ENCODE measurements around the gene LY6G6D. TPM values are rescaled to one million over a fixed set of nuclear protein-coding genes. Genes with fewer than 3 reads are reported as not detected.

LY6G6D gene
- total RNA-seq, 3 donors from 2014 or later = 0.90 to 6.1 TPM; not detected in 1

DNA sequence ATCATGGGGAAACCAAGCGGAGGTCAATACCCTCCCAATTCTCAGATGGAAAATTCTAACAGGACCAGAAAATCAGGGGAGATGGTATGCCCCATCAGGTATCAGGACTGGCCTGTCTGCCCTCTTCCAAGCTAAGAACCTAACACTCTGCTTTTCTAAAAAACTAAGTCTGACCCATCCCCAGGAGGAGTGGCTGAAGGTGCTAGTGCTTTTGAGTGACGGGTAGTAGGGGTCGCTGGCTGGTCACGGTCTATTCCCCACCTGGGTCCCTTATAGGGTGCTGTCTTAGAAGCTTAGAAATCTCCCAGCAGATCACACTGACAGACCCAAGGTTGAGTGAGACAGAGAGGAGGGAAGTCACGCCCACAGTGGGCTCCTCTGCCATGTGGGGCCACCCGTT, 21.6 kb upstream of the LY6G6D start:
- Histone ChIP-seq H3K9me3 (no peaks in the 10 kb centered on the region), H3K36me3 (ENCODE audit: low read depth) (peaks cover 5% of the 10 kb centered on the region), H3K4me3 (no peak overlapping the region), H3K4me1 (ENCODE audit: low read depth) (no peaks in the 10 kb centered on the region)
- no peak for DNase-seq
- TF ChIP-seq, protein P1, sequence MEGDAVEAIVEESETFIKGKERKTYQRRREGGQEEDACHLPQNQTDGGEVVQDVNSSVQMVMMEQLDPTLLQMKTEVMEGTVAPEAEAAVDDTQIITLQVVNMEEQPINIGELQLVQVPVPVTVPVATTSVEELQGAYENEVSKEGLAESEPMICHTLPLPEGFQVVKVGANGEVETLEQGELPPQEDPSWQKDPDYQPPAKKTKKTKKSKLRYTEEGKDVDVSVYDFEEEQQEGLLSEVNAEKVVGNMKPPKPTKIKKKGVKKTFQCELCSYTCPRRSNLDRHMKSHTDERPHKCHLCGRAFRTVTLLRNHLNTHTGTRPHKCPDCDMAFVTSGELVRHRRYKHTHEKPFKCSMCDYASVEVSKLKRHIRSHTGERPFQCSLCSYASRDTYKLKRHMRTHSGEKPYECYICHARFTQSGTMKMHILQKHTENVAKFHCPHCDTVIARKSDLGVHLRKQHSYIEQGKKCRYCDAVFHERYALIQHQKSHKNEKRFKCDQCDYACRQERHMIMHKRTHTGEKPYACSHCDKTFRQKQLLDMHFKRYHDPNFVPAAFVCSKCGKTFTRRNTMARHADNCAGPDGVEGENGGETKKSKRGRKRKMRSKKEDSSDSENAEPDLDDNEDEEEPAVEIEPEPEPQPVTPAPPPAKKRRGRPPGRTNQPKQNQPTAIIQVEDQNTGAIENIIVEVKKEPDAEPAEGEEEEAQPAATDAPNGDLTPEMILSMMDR (IDR thresholded peaks at IDR 0.05) = no peak
- intact Hi-C loops (cut with DNase I, micrococcal nuclease) = no loop called here
- no peak for ATAC-seq

GRCh38 chr6:31697555-31697954, 17.6 kb upstream of the LY6G6D start:
- Histone ChIP-seq H3K9me3 (no peaks in the 10 kb centered on the region), H3K4me3 (no peak overlapping the region), H3K4me1 (ENCODE audit: low read depth) (peaks cover 16% of the 10 kb centered on the region), H3K36me3 (ENCODE audit: low read depth) (no peaks in the 10 kb centered on the region)
- intact Hi-C loops (cut with DNase I, micrococcal nuclease) = no loop called here
- ATAC-seq (no peak), DNase-seq (no peak)
- TF ChIP-seq, protein P1 (IDR thresholded peaks at IDR 0.05) = no peak

DNA sequence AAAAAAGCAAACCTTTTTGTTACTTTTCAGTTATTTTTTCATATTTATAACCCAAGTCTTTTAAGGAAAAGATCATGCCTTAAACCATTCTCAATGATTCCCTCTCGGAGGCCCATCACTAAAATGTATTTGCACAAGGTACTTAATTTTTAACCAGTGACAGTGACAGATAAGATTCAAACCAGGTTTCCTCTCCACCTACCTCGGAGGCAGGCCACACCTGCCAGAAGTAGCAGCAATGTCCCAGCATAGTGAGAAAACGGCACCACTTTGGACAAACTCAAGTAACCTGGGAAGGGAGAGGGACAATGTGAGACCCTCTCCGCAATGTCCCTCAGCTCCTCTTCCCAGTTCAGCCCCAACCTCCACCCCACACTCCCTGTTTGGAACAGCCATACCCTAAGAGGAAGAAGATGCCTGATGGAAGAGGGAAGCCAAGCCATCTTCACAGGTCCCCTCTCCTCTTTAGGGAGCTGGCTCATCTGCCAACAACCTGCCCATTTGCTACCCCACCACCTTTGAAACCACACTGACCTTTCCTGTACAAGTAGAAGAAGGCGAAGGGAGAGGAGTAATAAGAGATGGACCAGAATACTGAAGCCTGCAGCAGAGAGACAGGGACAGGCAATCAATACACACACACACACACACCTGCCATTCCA, 14.3 kb upstream of the LY6G6D start:
- peaks cover 20% of the 10 kb centered on the region for H3K4me1 ChIP-seq (ENCODE audit: low read depth)
- H3K4me3 ChIP-seq = no peak overlapping the region
- TF ChIP-seq, protein P1 (IDR thresholded peaks at IDR 0.05) = no peak
- no peak for ATAC-seq
- no peaks in the 10 kb centered on the region for H3K36me3 ChIP-seq (ENCODE audit: low read depth)
- intact Hi-C loops (cut with DNase I, micrococcal nuclease) = no loop called here
- no peak for DNase-seq
- no peaks in the 10 kb centered on the region for H3K9me3 ChIP-seq

DNA sequence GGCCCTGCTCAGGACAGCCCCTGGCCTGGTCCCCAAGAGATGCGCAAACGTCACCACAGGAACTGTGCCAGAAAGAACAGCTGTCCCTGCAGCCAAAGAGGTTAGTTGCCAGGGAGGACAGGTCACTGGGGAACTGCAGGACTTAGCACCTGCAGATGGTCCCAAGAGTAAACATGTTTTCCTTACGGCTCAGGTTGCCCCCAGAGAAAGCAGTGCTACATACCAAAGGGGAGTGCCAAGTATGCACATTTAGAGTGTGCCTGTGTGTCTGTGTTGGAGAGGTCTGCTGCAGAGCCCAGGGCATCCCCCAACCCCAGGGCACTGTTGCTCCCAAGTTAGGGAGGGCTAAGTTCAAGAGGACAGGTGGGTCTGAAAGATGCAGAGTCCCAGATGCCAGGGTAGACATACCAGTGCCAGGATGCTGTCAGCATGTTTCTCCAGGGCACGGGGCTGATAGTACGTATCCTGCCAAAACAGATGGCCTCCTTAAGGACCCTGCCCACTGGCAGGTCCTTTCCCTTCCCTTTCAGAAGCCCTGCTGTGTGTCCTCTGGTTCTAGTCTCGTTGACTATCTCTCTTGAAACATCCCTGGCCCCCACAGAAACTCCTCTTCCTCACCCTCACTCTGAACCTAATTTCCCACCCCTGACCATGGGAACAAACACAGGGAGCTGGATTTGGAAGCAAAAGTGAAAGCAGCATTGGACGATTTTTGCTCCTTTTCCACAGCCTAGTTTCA, 13.3 kb upstream of the LY6G6D start:
- TF ChIP-seq, protein P1 (IDR thresholded peaks at IDR 0.05) = no peak
- Histone ChIP-seq H3K4me3 (no peak overlapping the region), H3K9me3 (no peaks in the 10 kb centered on the region), H3K4me1 (ENCODE audit: low read depth) (peaks cover 20% of the 10 kb centered on the region), H3K36me3 (ENCODE audit: low read depth) (no peaks in the 10 kb centered on the region)
- DNase-seq = no peak
- intact Hi-C loops (cut with DNase I, micrococcal nuclease) = no loop called here
- ATAC-seq = peak; percentile 0

GRCh38 chr6:31702405-31702818, 12.7 kb upstream of the LY6G6D start:
- peaks cover 20% of the 10 kb centered on the region for H3K4me1 ChIP-seq (ENCODE audit: low read depth)
- ATAC-seq = peak; percentile 5
- intact Hi-C loops (cut with DNase I, micrococcal nuclease) = no loop called here

More at GRCh38 chr6:31702405-31702818, 12.7 kb upstream of the LY6G6D start:
- TF ChIP-seq, protein P1 (IDR thresholded peaks at IDR 0.05) = no peak
- Histone ChIP-seq H3K36me3 (ENCODE audit: low read depth) (no peaks in the 10 kb centered on the region), H3K4me3 (peak overlapping the region; percentile 87), H3K9me3 (no peaks in the 10 kb centered on the region)
- DNase-seq = no peak

Measured in mucosa of descending colon (tissue), 3 donors.